Right atrium auricular region (tissue), 2 donors: ENCODE data around the gene SRSF2. TPM values are rescaled to one million over a fixed set of nuclear protein-coding genes. Genes with fewer than 3 reads are reported as not detected.
A peak's percentile ranks its signal among the peaks of the same experiment; 100 is the strongest.

Source experiments
- DNase-seq: peaks from one replicate; pipeline ENCODE4 v3.0.0-alpha.2; 2019; ENCODE audit warnings: low spot score
- H3K27ac ChIP-seq, 2 donors: fragments of 200-600 bp; sonication (generic); 1 replicate in 1 of 2; 2 replicates in 1 of 2; pipeline ENCODE4 v1.5.1; 2016 to 2019
- H3K27me3 ChIP-seq, 2 donors: fragments of 200-600 bp; sonication (generic); one replicate each; pipeline versions ENCODE4 v1.5.1 to v1.6.0; 2017 to 2019
- H3K36me3 ChIP-seq: fragments of 200-600 bp; sonication (generic); one replicate; pipeline ENCODE4 v1.5.1; 2016
- H3K4me1 ChIP-seq, 2 donors: fragments of 200-600 bp; sonication (generic); one replicate each; pipeline versions ENCODE4 v1.5.1 to v1.6.0; 2017 to 2019
- H3K4me3 ChIP-seq, 2 donors: fragments of 200-600 bp; sonication (generic); 1 replicate in 1 of 2; 2 replicates in 1 of 2; pipeline ENCODE4 v1.5.1; 2017 to 2019; ENCODE audit warnings: mild to moderate bottlenecking in 1 of 2, moderate library complexity in 1 of 2
- H3K9me3 ChIP-seq, 2 donors: fragments of 200-600 bp; sonication (generic); one replicate each; pipeline ENCODE4 v1.5.1; 2019
- CTCF ChIP-seq, 2 donors: fragments of 200-600 bp; sonication (generic); IDR thresholded peaks; one replicate each; pipeline ENCODE4 v1.5.1; 2019; ENCODE audit warnings: antibody characterized with exemption in 2 of 2
- total RNA-seq, 2 donors: library from RNA; depleted of rRNA; stranded (reverse); fragments of >200 nt; gene quantifications; one replicate each; pipeline ENCODE4 v1.1.0, GENCODE V29; 2016

The SRSF2 gene
- total RNA-seq, 2 donors from 2014 or later, result 78.3 to 135 TPM

GRCh38 chr17:76709077-76709950 is 27.8 kb downstream of the SRSF2 start:
- peak overlapping the region; percentile 98 for H3K27ac ChIP-seq
- peaks cover 0 to 70% of the 10 kb centered on the region in 2 donors for H3K4me1 ChIP-seq
- peak; percentile 97 for DNase-seq
- peaks cover 16% of the 10 kb centered on the region for H3K36me3 ChIP-seq
- no peaks in the 10 kb centered on the region for H3K9me3 ChIP-seq
- H3K27me3 ChIP-seq, result no peaks in the 10 kb centered on the region
- peak overlapping the region; percentile 62 to 90 for H3K4me3 ChIP-seq
- TF ChIP-seq CTCF (IDR thresholded peaks at IDR 0.05), result no peak

GRCh38 chr17:76707985-76708807 is 28.9 kb downstream of the SRSF2 start:
- peaks cover 6% of the 10 kb centered on the region for H3K36me3 ChIP-seq
- peak overlapping the region; percentile 62 to 90 for H3K4me3 ChIP-seq
- H3K4me1 ChIP-seq, result peaks cover 0 to 78% of the 10 kb centered on the region in 2 donors
- peak; percentile 37 to 65 for TF ChIP-seq CTCF (IDR thresholded peaks at IDR 0.05)
- DNase-seq, result no peak
- H3K27ac ChIP-seq, result peak overlapping the region; percentile 98
- no peaks in the 10 kb centered on the region for H3K9me3 ChIP-seq
- H3K27me3 ChIP-seq, result no peaks in the 10 kb centered on the region

GRCh38 chr17:76706817-76707216 is 30.3 kb downstream of the SRSF2 start:
- no peaks in the 10 kb centered on the region for H3K9me3 ChIP-seq
- H3K4me3 ChIP-seq, result no peak overlapping the region
- peaks cover 0 to 81% of the 10 kb centered on the region in 2 donors for H3K4me1 ChIP-seq
- H3K36me3 ChIP-seq, result no peaks in the 10 kb centered on the region
- TF ChIP-seq CTCF (IDR thresholded peaks at IDR 0.05), result no peak
- no peak for DNase-seq
- peak overlapping the region; percentile 98 for H3K27ac ChIP-seq
- H3K27me3 ChIP-seq, result no peaks in the 10 kb centered on the region

GRCh38 chr17:76704805-76705204 is 32.3 kb downstream of the SRSF2 start:
- Histone ChIP-seq H3K36me3 (no peaks in the 10 kb centered on the region), H3K27me3 (no peaks in the 10 kb centered on the region), H3K27ac (peak overlapping the region; percentile 98), H3K9me3 (no peaks in the 10 kb centered on the region), H3K4me3 (no peak overlapping the region), H3K4me1 (peaks cover 0 to 89% of the 10 kb centered on the region in 2 donors)
- TF ChIP-seq CTCF (IDR thresholded peaks at IDR 0.05), result no peak
- no peak for DNase-seq

- H3K27ac ChIP-seq, result peak overlapping the region; percentile 93 to 98
- H3K4me3 ChIP-seq, result no peak overlapping the region
- TF ChIP-seq CTCF (IDR thresholded peaks at IDR 0.05), result no peak
- DNase-seq, result no peak
- no peaks in the 10 kb centered on the region for H3K27me3 ChIP-seq
- no peaks in the 10 kb centered on the region for H3K9me3 ChIP-seq
- H3K36me3 ChIP-seq, result no peaks in the 10 kb centered on the region
- H3K4me1 ChIP-seq, result peaks cover 0 to 89% of the 10 kb centered on the region in 2 donors
Observed at GRCh38 chr17:76702941-76703637, 34.0 kb downstream of the SRSF2 start.
